ENCODE measurements around the gene KRTAP12-4.
"Not testable (repeated sequence)": the region's sequence is repeated elsewhere in the genome, so short reads cannot be mapped to it uniquely, and the experiment has no call there.

KRTAP12-4 gene, protein sequence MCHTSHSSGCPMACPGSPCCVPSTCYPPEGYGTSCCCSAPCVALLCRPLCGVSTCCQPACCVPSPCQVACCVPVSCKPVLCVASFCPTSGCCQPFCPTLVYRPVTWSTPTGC

DNA sequence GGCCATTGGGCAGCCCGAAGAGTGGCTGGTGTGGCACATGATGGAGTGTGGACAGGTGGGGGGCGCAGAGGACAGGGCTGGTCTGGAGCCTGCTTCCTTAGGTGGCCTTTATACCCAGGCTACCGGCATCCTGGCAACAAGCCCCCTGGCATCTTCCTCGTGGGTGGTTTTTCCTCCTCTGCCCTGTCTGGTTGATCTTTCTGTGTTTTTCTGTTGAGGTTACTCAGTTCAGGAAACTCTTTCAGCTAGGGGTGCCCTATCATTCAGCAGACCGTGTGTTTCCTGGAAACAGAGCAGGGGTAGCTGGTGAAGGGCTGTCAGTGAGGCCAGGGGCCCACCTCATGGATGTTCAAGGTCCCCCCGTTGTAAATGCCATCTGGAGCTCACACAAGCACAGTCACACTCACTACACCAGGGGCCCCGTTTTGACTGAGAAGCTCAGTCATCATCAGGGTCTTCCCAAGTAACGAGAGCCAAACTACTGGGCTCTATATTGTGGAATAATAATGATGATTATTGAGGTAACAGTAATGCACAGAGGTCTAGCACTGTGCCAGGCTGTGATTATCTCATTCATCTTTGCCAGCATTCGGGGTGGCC lies at the start of gene KRTAP12-4:
TSS of gene KRTAP12-4 (minus strand) at position 84 of the 600 bp plus-strand sequence. CDS start at position 39, 45 bp downstream.
- DNase-seq (ENCODE audit: low spot score): no peak

DNA sequence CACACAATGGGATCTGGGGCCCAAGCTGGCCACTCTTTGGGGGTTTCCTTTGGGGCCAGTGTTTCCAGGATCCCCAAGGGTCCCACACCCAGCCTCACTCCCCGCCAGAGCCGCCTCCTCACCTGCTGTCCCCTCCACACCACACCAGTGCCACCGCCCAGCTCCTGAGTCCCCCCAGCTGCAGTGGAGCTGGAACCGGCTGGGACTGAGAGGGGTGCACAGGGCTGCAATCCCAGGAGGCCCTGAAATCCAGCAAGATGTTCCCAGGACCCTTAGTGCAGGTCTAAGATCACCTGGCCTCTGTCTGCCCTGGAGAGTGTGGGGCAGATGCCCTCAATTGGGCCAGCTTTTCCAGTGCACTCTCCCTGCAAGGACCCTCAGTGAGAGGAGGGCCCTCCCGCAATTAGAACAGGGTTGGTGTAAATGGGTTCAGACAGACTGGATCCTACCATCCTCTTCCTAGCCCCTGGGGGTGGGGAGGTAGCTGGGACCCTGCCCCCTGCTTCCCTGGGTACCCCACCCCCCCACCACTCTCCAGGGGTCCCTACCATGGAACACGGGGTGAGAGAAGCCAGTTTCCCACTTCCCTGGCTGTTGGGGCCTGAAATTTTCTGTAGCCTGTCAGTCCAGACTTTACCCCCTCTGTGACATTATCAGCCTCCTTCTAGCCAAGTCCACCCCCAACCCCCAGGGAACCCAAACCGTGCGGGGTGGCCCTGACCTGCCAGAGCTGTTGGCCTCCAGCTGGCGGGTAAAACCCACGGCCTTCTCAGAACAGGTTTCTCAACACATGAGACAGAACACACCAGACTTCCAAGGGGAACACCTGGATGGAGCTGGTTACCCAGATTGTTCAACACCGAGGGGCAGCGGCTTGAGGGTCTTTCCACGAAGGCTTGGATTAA lies 49.5 kb upstream of the KRTAP12-4 start:
- no peak for DNase-seq (ENCODE audit: low spot score)

DNA sequence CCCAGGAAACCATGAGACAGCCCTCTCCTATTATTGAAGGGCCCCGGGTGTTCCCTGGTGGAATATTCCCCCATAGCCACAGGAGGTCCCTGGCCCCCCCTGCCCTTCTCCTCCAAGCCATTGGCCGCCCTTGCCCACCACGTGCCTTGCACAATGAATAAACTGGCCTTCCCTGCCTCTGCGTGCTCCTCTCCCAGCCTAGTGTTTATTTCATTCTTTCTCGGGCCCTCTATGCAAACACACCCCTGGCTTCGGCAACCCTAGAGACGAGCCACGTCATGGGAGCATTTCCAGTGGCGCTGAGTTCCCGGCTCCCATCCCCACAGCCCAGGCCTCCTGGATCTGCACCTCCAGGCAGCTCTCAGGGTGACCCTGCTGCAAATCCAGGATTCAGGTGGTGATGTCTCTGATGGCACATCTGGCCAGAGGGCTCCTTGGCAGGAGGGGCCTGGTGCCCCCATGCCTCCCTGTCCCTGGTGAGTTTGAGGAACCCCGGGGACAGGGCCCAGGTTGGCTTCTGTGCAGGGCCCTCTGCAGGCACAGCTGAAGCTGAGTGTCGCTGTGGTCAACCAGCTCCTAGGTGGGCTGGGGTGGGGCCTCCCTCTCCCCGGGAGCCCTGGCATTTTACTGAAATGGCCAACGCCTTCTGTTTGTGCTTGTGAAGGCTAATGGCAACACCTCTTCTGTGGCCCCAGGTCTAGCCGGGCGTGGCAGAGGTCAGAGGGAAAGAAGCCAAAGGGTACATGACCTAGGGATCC lies 48.7 kb upstream of the KRTAP12-4 start:
- no peak for DNase-seq (ENCODE audit: low spot score)

DNA sequence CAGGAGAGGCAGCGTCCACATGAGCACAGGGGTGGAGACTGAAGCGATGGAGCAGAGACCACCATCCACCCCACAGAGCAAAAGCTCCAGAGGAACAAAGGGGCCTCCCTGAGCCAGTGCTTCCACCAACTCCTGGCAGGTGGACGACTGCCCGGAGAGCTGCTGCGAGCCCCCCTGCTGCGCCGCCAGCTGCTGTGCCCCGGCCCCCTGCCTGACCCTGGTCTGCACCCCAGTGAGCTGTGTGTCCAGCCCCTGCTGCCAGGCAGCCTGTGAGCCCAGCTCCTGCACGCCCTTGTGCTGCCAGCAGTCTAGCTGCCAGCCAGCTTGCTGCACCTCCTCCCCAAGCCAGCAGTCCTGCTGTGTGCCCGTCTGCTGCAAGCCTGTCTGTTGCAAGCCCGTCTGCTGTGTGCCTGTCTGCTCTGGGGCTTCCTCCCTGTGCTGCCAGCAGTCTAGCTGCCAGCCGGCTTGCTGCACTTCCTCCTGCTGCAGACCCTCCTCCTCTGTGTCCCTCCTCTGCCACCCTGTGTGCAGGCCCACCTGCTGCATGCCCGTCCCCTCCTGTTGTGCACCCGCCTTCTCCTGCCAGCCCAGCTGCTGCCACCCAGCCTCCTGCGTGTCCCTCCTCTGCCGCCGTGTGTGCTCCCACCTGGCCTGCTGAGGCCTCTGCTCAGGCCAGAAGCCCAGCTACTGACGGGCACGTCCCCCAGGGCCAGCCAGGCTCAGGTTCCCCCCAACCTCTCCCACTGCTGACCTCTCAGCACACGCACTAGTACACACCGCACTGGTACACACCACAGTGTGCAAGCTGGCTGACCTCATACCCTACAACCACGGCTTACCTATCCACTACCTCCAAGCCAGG lies 47.9 kb upstream of the KRTAP12-4 start:
- no peak for DNase-seq (ENCODE audit: low spot score)

DNA sequence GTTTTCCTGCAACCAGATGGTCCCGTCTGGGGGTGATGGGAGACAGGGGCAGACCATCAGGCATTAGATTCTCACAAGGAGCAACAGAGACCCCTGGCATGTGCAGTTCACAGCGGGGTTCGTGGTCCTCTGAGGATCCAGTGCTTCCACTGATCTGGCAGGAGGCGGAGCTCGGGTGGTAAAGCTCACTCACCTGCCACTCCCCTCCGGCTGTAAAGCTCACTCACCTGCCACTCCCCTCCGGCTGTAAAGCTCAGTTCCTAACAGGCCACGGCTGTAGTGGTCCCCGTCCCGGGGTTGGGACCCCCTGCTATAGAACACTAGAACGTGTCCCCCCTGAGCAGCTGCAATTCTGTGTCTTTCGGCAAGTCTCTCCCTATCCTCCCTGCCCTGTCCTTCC lies 47.1 kb upstream of the KRTAP12-4 start:
- DNase-seq (ENCODE audit: low spot score): no peak

DNA sequence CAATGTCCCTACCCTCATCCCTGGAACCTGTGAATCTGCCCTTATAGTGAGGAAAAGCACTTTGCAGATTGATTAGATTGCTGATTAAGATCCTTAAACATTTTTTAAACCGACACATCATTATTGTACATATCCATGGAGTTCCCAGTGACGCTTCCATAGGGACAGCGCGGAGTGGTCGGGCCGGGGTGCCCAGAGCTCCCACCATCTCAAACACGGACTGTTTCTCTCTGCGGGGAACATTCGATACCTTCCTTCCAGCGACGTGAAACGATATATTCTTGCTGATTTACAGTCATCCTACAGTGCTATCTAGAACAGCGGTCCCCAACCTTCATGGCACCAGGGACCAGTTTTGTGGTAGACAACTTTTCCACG lies 46.6 kb upstream of the KRTAP12-4 start:
- DNase-seq (ENCODE audit: low spot score): no peak

DNA sequence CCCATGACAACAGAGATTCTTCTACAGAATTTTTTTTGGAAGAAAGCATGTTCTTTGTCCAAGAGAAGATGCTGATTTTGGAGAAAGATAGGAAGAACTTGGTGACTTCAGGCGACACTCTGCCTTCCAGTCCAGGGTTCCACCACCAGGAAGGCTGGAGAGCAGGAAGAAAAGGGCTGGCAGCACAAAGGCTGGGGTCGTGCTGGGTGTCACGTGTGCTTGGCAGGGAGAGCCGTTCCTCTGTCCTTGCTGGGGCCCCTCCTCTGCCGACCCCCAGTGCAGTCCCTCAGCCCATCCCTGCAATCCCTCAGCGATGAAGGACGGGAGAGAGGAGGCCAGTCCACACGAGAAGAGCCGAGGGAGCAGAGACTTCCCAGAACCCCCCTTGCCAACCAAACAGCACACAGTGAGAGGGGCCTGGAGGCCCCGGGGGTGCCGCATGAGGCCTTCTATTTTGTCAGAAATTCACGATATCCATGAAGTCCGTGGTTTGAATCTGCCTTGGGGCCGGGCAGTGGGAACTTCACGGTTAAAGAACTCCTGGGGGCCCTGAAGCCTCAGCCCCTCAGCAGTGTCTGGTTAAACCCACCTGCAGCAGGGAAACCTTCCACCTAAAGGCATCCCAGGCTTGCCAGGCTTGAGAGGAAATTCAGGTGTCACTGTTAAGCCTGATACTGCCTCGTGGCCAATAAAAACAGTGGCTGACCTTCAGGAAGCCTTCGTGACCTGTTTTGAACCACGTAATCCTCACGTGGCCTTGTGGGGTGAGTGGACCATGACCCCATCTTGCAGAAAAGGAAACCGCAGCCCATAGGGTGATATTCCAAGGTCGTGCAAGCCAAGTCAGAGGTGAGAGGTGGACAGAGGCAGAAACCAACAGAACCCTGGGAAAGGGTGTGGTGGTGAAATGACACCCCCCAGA lies 45.9 kb upstream of the KRTAP12-4 start:
- DNase-seq (ENCODE audit: low spot score): no peak

DNA sequence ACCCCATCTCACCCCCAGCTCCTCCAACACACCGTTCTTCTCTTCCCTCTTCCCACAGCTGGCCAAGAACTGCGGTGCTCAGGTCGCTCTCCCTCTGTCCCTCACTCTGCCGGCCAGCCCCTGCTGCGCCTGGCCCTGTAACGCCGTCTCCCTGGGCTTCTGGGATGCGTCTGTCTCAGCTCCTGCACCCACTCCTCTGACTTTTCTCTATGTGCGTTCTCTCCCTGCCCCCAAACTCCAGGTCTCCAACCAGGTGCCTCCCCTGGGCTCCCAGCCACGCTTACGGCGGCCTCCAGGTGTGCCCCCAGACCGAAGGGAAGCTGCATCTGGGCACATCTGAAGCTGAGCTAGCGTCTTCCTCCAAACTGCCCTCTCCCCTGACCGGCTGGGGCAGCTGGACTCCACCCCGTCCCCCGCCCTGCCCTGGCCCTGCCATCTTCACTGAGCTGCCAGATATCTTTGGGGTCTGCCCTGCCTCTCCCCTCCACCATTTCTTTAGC lies 45.1 kb upstream of the KRTAP12-4 start:
- DNase-seq (ENCODE audit: low spot score): no peak

DNA sequence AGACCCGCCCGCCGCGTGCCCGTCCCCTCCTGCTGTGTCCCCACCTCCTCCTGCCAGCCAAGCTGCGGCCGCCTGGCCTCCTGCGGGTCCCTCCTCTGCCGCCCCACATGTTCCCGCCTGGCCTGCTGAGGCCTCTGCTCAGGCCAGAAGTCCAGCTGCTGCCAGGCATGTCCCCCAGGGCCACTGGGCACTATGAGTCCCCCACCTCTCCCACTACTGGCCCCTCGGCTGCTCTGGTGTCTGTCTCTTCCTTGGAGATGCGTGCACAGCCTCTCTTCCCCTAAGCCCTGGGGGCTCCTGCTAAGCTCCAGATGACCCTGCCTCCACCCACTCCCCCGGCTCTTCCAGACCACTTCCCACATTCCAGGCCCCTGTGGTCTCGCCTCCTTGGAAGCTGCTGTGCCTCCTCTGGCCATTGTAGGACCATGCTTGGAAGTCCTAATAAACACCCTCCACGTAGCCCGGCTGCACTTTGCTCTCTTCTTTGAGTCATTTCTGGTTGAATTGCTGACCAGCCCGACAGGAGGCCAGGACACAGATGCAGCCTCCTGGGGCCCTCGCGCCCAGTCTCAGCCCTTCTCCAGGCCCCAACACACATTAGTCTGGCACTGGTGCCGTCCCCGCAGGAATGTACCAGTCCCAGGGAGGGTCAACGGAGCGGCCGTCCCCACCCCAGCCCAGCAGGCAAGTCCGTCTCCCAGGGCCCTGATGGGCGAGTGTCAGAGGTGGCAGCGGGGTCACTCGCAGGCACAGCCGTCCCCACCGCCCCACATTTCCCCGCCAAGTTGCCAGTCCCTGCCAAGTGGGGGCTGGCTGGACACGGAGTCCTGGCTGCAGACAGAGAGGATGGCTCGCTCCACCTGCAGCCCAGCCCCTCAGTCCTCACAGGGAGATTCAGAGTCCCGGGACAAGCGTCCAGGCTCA lies 43.6 kb upstream of the KRTAP12-4 start:
- DNase-seq (ENCODE audit: low spot score): no peak

DNA sequence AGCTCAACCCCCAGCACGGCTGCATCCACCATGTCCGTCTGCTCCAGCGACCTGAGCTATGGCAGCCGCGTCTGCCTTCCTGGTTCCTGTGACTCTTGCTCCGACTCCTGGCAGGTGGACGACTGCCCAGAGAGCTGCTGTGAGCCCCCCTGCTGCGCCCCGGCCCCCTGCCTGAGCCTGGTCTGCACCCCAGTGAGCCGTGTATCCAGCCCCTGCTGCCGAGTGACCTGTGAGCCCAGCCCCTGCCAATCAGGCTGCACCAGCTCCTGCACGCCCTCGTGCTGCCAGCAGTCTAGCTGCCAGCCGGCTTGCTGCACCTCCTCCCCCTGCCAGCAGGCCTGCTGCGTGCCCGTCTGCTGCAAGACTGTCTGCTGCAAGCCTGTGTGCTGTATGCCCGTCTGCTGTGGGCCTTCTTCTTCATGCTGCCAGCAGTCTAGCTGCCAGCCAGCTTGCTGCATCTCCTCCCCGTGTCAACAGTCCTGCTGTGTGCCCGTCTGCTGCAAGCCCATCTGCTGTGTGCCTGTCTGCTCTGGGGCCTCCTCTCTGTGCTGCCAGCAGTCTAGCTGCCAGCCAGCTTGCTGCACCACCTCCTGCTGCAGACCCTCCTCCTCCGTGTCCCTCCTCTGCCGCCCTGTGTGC lies 42.8 kb upstream of the KRTAP12-4 start, which contains the start of gene KRTAP10-12:
TSS of gene KRTAP10-12 (plus strand) at position 1 of the 639 bp plus-strand sequence. CDS start at position 31, 30 bp downstream.
- DNase-seq (ENCODE audit: low spot score): not testable (repeated sequence)

DNA sequence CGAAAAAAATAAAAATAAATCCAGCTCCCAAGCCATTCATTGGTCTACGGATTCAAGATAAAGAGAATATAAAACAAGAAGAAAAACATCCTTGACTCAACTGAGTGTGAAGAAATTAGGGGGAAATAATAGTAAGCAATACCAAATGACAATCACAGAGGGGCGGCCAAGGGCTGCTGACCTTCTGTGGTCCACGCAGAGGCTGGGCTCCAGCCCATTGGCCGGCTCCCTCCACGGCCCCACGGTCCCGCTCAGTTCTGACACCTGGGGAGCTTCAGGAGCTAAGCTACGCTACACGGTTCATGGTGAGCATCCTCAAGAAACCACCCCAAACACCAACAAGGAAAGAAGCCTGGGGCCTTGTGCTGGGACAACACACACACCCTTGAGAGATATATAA lies 42.1 kb upstream of the KRTAP12-4 start:
- DNase-seq (ENCODE audit: low spot score): no peak

DNA sequence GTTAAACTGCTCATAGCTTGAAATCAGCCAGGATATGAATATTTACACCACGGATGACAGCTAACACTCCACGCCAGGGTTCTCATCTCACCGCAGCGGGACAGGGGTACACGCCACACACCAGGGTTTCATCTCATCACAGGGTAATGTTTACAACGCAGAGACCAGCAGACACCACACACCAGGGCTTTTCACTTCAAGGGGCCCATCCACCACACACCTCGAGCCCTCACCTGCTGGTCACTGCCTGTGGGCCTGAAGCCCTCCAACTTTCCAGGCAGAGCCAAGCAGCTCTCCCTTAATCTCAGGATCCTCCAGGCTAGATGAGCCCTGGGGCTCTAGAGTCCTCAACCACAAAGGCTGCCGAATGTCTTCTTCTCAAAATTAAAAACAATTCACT lies 41.2 kb upstream of the KRTAP12-4 start:
- DNase-seq (ENCODE audit: low spot score): no peak

DNA sequence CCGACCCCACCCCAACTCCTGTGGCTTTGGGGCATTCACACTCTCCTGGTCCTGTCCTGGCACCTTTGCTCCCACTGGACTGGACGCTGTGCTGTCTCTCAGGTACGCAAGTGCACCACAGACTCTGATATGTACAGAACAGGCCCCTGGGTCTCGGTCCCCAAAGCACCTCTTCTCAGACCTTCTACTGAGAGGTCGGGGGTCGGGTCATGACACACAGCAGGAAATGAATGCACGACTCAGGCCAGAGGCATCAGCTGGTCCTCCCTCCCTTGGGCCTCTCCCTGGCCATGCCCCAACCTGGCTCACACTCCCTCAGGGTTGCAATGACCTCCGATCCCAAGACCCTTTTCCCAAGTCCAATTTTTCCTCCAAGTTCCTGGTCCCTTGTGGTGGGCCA lies 40.7 kb upstream of the KRTAP12-4 start:
- DNase-seq (ENCODE audit: low spot score): no peak

DNA sequence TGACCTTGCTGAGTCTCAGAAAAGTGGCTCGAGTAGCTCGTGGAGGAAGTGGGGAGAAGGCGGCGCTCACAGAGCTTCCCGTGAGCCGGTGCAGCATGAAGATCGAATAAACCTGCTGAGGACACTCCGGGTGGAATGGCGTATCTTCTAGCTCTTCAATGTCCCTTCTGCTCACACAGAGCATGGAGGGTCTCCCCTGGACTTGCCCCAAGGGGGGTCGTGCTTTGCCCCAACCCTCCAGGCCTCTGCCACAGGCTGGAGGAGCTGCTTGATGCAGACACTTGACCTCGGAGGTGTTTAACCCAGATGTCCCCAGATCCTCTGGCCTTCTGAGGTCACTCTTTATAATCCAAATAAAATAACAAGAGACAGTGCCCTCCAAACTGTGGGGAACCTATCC lies 40.3 kb upstream of the KRTAP12-4 start:
- no peak for DNase-seq (ENCODE audit: low spot score)

DNA sequence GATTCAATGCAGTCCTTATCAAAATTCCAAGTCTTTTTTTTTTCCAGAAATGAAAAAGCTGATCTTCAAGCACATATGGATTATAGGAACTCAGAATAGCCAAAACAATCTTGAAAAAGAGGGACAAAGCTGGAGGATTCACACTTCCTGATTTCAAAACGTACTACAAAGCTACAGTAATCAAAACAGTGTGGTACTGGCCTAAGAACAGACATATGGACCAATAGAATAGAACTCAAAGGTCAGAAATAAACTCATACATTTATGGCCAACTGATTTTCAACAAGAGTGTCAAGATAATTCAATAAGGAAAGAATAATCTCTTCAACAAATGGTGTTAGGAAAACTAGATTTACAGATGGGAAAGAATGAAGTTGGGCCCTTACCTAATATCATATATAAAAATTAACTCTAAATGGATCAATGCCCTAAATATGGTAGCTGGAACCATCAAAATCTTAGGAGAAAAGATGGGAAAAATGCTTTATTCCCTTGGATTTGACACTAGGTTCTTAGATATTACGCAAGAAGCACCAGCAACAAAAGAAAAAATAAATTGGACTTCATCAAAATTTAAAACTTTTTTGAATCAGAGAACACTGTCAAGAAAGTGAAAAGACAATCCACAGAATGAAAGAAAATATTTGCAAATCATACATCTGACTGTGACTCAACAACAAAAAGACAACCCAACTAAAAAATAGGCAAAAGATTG lies 38.5 kb upstream of the KRTAP12-4 start:
- no peak for DNase-seq (ENCODE audit: low spot score)

DNA sequence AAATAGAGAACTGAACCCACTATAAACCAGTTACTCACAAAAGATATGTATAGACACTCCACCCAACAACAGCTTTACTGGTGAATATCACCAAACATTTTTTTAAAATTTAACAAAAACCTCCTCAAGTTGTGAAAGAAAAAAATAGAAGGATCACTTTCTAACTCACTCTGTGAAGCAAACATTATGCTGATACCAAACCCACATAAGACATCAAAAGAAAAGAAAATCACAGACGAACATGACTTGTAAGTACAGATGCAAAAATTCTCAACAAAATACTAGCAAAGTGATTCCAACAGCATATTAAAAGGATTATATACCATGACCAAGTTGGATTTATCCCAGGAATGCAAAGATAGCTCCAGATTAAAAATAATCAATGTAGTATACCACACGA lies 37.2 kb upstream of the KRTAP12-4 start:
- DNase-seq (ENCODE audit: low spot score): no peak

DNA sequence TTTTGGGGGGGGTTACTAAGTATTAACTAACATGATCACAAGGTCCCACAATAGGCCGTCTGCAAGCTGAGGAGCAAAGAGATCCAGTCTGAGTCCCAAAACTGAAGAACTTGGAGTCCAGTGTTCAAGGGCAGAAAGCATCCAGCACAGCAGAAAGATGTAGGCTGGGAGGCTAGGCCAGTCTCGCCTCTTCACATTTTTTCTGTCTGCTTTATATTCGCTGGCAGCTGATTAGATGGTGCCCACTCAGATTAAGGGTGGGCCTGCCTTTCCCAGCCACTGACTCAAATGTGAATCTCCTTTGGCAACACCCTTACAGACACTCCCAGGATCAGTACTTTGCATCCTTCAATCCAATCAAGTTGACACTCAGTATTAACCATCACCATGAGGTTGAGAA lies 35.3 kb upstream of the KRTAP12-4 start:
- DNase-seq (ENCODE audit: low spot score): not testable (repeated sequence)

DNA sequence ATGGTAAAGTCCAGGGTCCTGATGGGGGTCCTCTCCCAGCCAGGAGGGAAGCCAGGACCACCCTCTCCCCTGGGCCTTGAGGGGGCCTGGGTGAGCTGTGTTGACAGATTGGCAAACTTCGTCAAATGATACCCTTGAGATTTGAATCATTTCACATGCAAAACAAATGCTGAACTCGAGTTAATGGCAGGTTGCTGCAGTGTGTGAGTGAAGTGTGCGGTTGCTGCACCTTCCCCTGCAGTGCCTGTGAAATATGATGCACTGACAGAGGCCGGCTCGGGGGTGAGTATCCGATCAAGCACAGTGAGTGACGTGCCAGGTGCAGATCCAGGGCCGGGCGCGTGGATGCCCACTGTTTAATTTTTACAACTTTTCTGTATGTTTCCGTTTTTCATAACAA lies 33.2 kb upstream of the KRTAP12-4 start:
- DNase-seq (ENCODE audit: low spot score): no peak
